H9 (cell line): ENCODE results near the gene MBD5. TPM values are rescaled to one million over a fixed set of nuclear protein-coding genes. Genes with fewer than 3 reads are reported as not detected.
"Not testable (repeated sequence)": the region's sequence is repeated elsewhere in the genome, so short reads cannot be mapped to it uniquely, and the experiment has no call there.

Source experiments
- DNase-seq: peaks from one replicate; pipeline ENCODE4 v3.0.0-alpha.2; 2017
- H2AFZ ChIP-seq: one replicate; pipeline ENCODE4 v1.6.1; 2013; ENCODE audit warnings: mild to moderate bottlenecking, low read length, control low read depth, moderate library complexity
- H2AK5ac ChIP-seq: 2 replicates; pipeline ENCODE4 v1.6.1; 2013; ENCODE audit warnings: low read length, control low read depth, mixed read lengths; ENCODE audit not compliant: insufficient read length
- H2BK120ac ChIP-seq: one replicate; pipeline ENCODE4 v1.6.1; 2013; ENCODE audit warnings: low read depth, mild to moderate bottlenecking, low read length, control low read depth, inconsistent platforms; ENCODE audit not compliant: poor library complexity, severe bottlenecking
- H2BK12ac ChIP-seq: 2 replicates; pipeline ENCODE4 v1.6.1; 2013; ENCODE audit warnings: low read length, control low read depth, mixed read lengths, low read depth; ENCODE audit not compliant: insufficient read length
- H2BK15ac ChIP-seq: 2 replicates; pipeline ENCODE4 v1.6.1; 2013; ENCODE audit warnings: low read depth, low read length, control low read depth
- H2BK20ac ChIP-seq: one replicate; pipeline ENCODE4 v1.6.1; 2013; ENCODE audit warnings: low read depth, mild to moderate bottlenecking, low read length, control low read depth, inconsistent platforms; ENCODE audit not compliant: poor library complexity, severe bottlenecking
- H2BK5ac ChIP-seq: 2 replicates; pipeline ENCODE4 v1.6.1; 2013; ENCODE audit warnings: low read length, control low read depth, mixed read lengths; ENCODE audit not compliant: insufficient read length
- H3K14ac ChIP-seq: 2 replicates; pipeline ENCODE4 v1.6.1; 2013; ENCODE audit warnings: low read length, control low read depth; ENCODE audit not compliant: insufficient read depth
- H3K18ac ChIP-seq: 2 replicates; pipeline ENCODE4 v1.6.1; 2013; ENCODE audit warnings: low read depth, mild to moderate bottlenecking, mixed read lengths, low read length, control low read depth; ENCODE audit not compliant: insufficient read length
- H3K23ac ChIP-seq: 2 replicates; pipeline ENCODE4 v1.6.1; 2013; ENCODE audit warnings: low read length, control low read depth, mixed read lengths, low read depth; ENCODE audit not compliant: insufficient read length
- H3K23me2 ChIP-seq: 2 replicates; pipeline ENCODE4 v1.6.1; 2013; ENCODE audit warnings: low read depth, mild to moderate bottlenecking, mixed read lengths, low read length, control low read depth; ENCODE audit not compliant: insufficient read length, poor library complexity, severe bottlenecking
- H3K27ac ChIP-seq: 2 replicates; pipeline ENCODE4 v1.5.1; 2013; ENCODE audit warnings: low read length, control low read depth, mixed read lengths, low read depth; ENCODE audit not compliant: insufficient read length
- H3K27me3 ChIP-seq: 2 replicates; pipeline ENCODE4 v1.6.1; 2013; ENCODE audit warnings: low read length, control low read depth, inconsistent platforms; ENCODE audit not compliant: insufficient read depth
- H3K4ac ChIP-seq: 2 replicates; pipeline ENCODE4 v1.6.1; 2013; ENCODE audit warnings: low read depth, mild to moderate bottlenecking, control low read depth, inconsistent platforms, low read length, moderate library complexity
- H3K4me1 ChIP-seq: 2 replicates; pipeline ENCODE4 v1.6.1; 2013; ENCODE audit warnings: low read length, control low read depth, inconsistent platforms; ENCODE audit not compliant: insufficient read depth
- H3K4me2 ChIP-seq: 2 replicates; pipeline ENCODE4 v1.6.1; 2013; ENCODE audit warnings: low read length, control low read depth, mixed read lengths; ENCODE audit not compliant: insufficient read length, insufficient read depth
- H3K56ac ChIP-seq: 2 replicates; pipeline ENCODE4 v1.6.1; 2013; ENCODE audit warnings: low read depth, mild to moderate bottlenecking, mixed read lengths, low read length, control low read depth; ENCODE audit not compliant: insufficient read length
- H3K79me1 ChIP-seq: 2 replicates; pipeline ENCODE4 v1.6.1; 2013; ENCODE audit warnings: low read depth, mild to moderate bottlenecking, moderate library complexity, low read length, control low read depth, inconsistent platforms; ENCODE audit not compliant: insufficient read depth, poor library complexity, severe bottlenecking
- H3K79me2 ChIP-seq: 2 replicates; pipeline ENCODE4 v1.6.1; 2013; ENCODE audit warnings: low read length, control low read depth, inconsistent platforms; ENCODE audit not compliant: insufficient read depth
- H3K9ac ChIP-seq: 2 replicates; pipeline ENCODE4 v1.6.1; 2013; ENCODE audit warnings: low read length, control low read depth, mixed read lengths; ENCODE audit not compliant: insufficient read length; ENCODE audit errors: extremely low read depth
- H3K9me3 ChIP-seq: one replicate; pipeline ENCODE4 v1.6.1; 2013; ENCODE audit warnings: low read depth, low read length, inconsistent platforms; ENCODE audit not compliant: control insufficient read depth
- H3T11ph ChIP-seq: one replicate; pipeline ENCODE4 v1.6.1; 2013; ENCODE audit warnings: mild to moderate bottlenecking, low read length, control low read depth, inconsistent platforms
- H4K20me1 ChIP-seq: one replicate; pipeline ENCODE4 v1.6.1; 2013; ENCODE audit not compliant: control insufficient read depth, insufficient read length, insufficient read depth
- H4K5ac ChIP-seq: 2 replicates; pipeline ENCODE4 v1.6.1; 2013; ENCODE audit warnings: low read depth, mild to moderate bottlenecking, mixed read lengths, low read length, control low read depth; ENCODE audit not compliant: insufficient read length
- H4K8ac ChIP-seq: replicated peaks from 2 replicates; pipeline ENCODE4 v1.6.1; 2013; ENCODE audit warnings: low read length, control low read depth, mixed read lengths, low read depth; ENCODE audit not compliant: insufficient read length
- H4K91ac ChIP-seq: 2 replicates; pipeline ENCODE4 v1.6.1; 2013; ENCODE audit warnings: low read depth, mild to moderate bottlenecking, moderate library complexity, mixed read lengths, low read length, control low read depth; ENCODE audit not compliant: insufficient read length
- H3K27ac Mint-ChIP-seq, 3 experiments: 2 replicates in 2 of 3; 3 replicates in 1 of 3; pipeline ENCODE4 v1.8.0; 2020 to 2021; ENCODE audit warnings: mixed read lengths in 3 of 3, mild to moderate bottlenecking in 1 of 3, moderate library complexity in 1 of 3
- H3K27me3 Mint-ChIP-seq: 2 replicates; pipeline ENCODE4 v1.8.0; 2021; ENCODE audit warnings: low read depth, mild to moderate bottlenecking, moderate library complexity, mixed read lengths
- H3K36me3 Mint-ChIP-seq, 3 experiments: 2 replicates in 2 of 3; 3 replicates in 1 of 3; pipeline ENCODE4 v1.8.0; 2020 to 2021; ENCODE audit warnings: low read depth in 3 of 3, mixed read lengths in 3 of 3; ENCODE audit not compliant: insufficient read depth in 1 of 3
- H3K4me1 Mint-ChIP-seq, 2 experiments: 2 replicates each; pipeline ENCODE4 v1.8.0; 2020; ENCODE audit warnings: mixed read lengths in 2 of 2
- H3K4me3 Mint-ChIP-seq, 2 experiments: 2 replicates in 1 of 2; 3 replicates in 1 of 2; pipeline ENCODE4 v1.8.0; 2020 to 2021; ENCODE audit warnings: mild to moderate bottlenecking in 2 of 2, mixed read lengths in 2 of 2, moderate library complexity in 1 of 2
- H3K9me3 Mint-ChIP-seq, 2 experiments: 2 replicates in 1 of 2; 3 replicates in 1 of 2; pipeline ENCODE4 v1.8.0; 2020; ENCODE audit warnings: mild to moderate bottlenecking in 2 of 2, mixed read lengths in 2 of 2, moderate library complexity in 1 of 2
- WGBS: extraction: QIAGEN DNeasy Blood & Tissue Kit; methylation state at CpG from one replicate; pipeline ENCODE4 v1.1.7; 2013; ENCODE audit warnings: missing lambda C conversion rate, low lambda C conversion rate, mixed read lengths; ENCODE audit not compliant: insufficient read length; ENCODE audit errors: extremely low coverage; 5-methylcytosine and 5-hydroxymethylcytosine counted together
- total RNA-seq: library from RNA; stranded (reverse); gene quantifications from 2 replicates; pipeline ENCODE4 v1.2.1, GENCODE V29; 2021
- TF ChIP-seq, protein P1 (sequence below): fragments of 200-600 bp; sonication (generic); conservative IDR thresholded peaks from 3 replicates; pipeline ENCODE4 v1.8.0; 2021; ENCODE audit warnings: antibody characterized with exemption, mild to moderate bottlenecking

MBD5 gene
- total RNA-seq, 1 experiment from 2014 or later, result 23.1 TPM

DNA sequence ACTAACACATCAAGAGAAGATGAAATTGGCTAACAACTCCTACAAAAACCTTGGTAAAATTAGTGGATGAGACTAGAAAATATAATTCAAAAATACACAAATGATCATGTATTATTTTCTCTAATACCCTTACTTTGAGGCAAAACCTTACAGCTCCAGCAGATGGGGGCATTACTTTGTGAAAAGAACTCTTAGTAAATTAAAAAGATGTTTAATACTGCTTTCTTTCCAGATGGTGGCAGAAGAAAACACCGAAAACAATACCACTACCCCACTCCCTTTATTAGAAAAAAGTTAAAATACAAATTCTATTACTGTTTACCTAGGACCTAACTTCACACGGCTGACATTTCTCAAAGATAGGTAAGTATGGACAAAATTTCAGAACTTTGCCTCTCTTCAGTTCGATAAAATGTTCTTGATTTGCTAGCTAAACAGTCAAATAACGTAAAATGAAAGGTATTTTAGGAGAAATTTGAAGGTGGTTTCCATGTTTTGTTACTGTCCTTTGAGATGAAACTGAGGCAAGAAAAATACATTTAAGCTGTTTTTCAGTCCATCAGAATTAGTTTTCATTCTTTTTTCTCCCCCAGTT lies 31.0 kb upstream of the MBD5 start:
- H3K27ac Mint-ChIP-seq, result peak overlapping the region in 2 of 3 experiments; percentile 65 to 87; a peak in 4 of 7 replicates
- DNase-seq, result no peak
- no peak overlapping the region for H4K8ac ChIP-seq

DNA sequence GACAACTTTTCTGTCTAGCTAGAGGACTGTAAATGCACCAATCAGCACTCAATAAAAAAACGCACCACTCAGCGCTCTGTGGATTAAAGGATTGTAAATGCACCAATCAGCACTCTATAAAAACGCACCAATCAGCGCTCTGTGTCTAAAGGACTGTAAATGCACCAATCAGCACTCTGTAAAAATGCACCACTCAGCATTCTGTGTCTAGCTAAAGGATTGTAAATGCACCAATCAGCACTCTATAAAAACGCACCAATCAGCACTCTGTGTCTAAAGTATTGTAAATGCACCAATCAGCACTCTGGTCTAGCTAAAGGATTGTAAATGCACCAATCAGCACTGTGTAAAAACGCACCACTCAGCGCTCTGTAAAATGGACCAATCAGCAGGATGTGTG lies 25.9 kb upstream of the MBD5 start:
- H3K27me3 Mint-ChIP-seq, H3K27ac ChIP-seq, H3K18ac ChIP-seq, DNase-seq, H4K5ac ChIP-seq, H2BK5ac ChIP-seq, H3K79me1 ChIP-seq, H3K56ac ChIP-seq, H3K4me1 ChIP-seq, H4K20me1 ChIP-seq, H2AFZ ChIP-seq, H3K27me3 ChIP-seq, H2BK15ac ChIP-seq, H4K8ac ChIP-seq, H3K23ac ChIP-seq, H3K4ac ChIP-seq, H3K4me3 Mint-ChIP-seq, H2BK120ac ChIP-seq, H2AK5ac ChIP-seq, H3K9me3 ChIP-seq, H3K9ac ChIP-seq, H2BK12ac ChIP-seq, H3K14ac ChIP-seq, H3K23me2 ChIP-seq, H2BK20ac ChIP-seq, H3K27ac Mint-ChIP-seq, H3T11ph ChIP-seq, H3K4me2 ChIP-seq, H4K91ac ChIP-seq: not testable (repeated sequence)
- peaks cover 21% of the 10 kb centered on the region; the same call in 1 of the 2 replicates for H3K79me2 ChIP-seq
- Mint-ChIP-seq H3K9me3 (peaks cover 14 to 15% of the 10 kb centered on the region in 2 experiments), H3K4me1 (peaks cover 16 to 17% of the 10 kb centered on the region in 2 experiments), H3K36me3 (peaks cover 25 to 34% (median 33%) of the 10 kb centered on the region in 3 experiments)
- WGBS, result no CpG with 5 or more reads among the region's 7 CpGs

More for the DNA sequence above, 31.0 kb upstream of the MBD5 start:
- no peak overlapping the region for H4K5ac ChIP-seq
- H3K56ac ChIP-seq, result no peak overlapping the region
- no peak overlapping the region for H2BK12ac ChIP-seq
- H4K91ac ChIP-seq, result no peak overlapping the region
- peaks cover 3% of the 10 kb centered on the region for H3K79me1 ChIP-seq
- no peak overlapping the region for H2BK20ac ChIP-seq
- no peak overlapping the region for H3K14ac ChIP-seq
- Mint-ChIP-seq H3K4me3 (no peak overlapping the region), H3K9me3 (peaks cover 0 to 4% of the 10 kb centered on the region in 2 experiments; a peak in 1 of 5 replicates), H3K4me1 (peaks cover 16 to 17% of the 10 kb centered on the region in 2 experiments), H3K36me3 (peaks cover under 1 to 7% (median 6%) of the 10 kb centered on the region in 3 experiments; a peak in 6 of 7 replicates), H3K27me3 (no peaks in the 10 kb centered on the region)
- no peak overlapping the region for H3K4me2 ChIP-seq
- no peak overlapping the region for H2BK15ac ChIP-seq
- no peaks in the 10 kb centered on the region for H4K20me1 ChIP-seq
- H2BK120ac ChIP-seq, result no peak overlapping the region
- no peak overlapping the region for H3K27ac ChIP-seq
- no peak overlapping the region for H2AK5ac ChIP-seq
- no peak overlapping the region for H3K4ac ChIP-seq
- no peaks in the 10 kb centered on the region for H3K4me1 ChIP-seq
- H2BK5ac ChIP-seq, result no peak overlapping the region
- TF ChIP-seq, protein P1, sequence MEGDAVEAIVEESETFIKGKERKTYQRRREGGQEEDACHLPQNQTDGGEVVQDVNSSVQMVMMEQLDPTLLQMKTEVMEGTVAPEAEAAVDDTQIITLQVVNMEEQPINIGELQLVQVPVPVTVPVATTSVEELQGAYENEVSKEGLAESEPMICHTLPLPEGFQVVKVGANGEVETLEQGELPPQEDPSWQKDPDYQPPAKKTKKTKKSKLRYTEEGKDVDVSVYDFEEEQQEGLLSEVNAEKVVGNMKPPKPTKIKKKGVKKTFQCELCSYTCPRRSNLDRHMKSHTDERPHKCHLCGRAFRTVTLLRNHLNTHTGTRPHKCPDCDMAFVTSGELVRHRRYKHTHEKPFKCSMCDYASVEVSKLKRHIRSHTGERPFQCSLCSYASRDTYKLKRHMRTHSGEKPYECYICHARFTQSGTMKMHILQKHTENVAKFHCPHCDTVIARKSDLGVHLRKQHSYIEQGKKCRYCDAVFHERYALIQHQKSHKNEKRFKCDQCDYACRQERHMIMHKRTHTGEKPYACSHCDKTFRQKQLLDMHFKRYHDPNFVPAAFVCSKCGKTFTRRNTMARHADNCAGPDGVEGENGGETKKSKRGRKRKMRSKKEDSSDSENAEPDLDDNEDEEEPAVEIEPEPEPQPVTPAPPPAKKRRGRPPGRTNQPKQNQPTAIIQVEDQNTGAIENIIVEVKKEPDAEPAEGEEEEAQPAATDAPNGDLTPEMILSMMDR, result peak; percentile 68
- no peak overlapping the region for H3K23ac ChIP-seq
- no peaks in the 10 kb centered on the region for H3K9me3 ChIP-seq
- peaks cover 13% of the 10 kb centered on the region; the same call in 1 of the 2 replicates for H3K79me2 ChIP-seq
- no peak overlapping the region for H3K18ac ChIP-seq
- H3K27me3 ChIP-seq, result no peaks in the 10 kb centered on the region
- no CpG with 5 or more reads among the region's 4 CpGs for WGBS
- H2AFZ ChIP-seq, result no peak overlapping the region
- H3K23me2 ChIP-seq, result no peaks in the 10 kb centered on the region
- no peak overlapping the region for H3T11ph ChIP-seq
- H3K9ac ChIP-seq, result no peak overlapping the region
